Activated CD8-positive, alpha-beta memory T cell treated with anti-CD3 and anti-CD28 coated beads for 48 hours (primary cell): ENCODE data around the gene ATXN1.

Experiments
- DNase-seq, 3 experiments: peaks; one replicate each; pipeline ENCODE4 v3.0.0-alpha.2; 2020; ENCODE audit warnings: low read depth in 2 of 3, low spot score in 2 of 3

The ATXN1 gene

DNA sequence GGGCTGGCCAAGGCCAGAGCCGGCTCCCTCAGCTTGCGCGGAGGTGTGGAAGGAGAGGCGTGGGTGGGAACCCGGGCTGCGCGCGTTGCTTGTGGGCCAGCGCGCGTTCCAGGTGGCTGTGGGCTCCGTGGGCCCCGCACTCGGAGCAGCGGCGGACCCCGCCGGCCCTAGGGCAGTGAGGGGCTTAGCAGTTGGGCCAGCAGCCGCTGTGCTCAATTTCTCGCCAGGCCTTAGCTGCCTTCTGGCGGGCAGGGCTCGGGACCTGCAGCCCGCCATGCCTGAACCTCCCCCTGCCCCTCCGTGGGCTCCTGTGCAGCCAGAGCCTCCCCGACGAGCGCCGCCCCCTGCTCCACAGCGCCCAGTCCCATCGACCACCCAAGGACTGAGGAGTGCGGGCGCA lies 414.4 kb downstream of the ATXN1 start:
- DNase-seq = no peak

GRCh38 chr6:16345449-16346330 lies 415.6 kb downstream of the ATXN1 start:
- no peak for DNase-seq

DNA sequence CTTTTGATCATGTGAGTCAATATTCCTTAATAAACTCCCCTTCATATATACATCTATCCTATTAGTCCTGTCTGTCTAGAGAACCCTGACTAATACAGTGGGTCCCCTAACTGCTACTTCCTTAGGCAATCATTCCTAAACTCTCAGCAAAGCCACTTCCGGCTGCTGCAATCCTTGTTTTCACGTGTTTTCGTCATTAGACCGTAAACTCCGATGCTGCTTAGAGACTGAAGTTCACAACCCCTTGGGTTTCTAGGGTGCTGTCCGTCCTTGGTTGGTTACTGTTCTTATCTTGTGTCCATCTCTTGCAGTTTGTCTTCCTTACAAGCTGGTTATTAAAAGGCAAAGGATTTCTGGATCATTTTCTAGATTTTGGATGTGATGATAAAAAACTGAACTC lies 416.5 kb downstream of the ATXN1 start:
- no peak for DNase-seq

- DNase-seq = no peak
Measured at GRCh38 chr6:16343593-16343992, 417.7 kb downstream of the ATXN1 start.

DNA sequence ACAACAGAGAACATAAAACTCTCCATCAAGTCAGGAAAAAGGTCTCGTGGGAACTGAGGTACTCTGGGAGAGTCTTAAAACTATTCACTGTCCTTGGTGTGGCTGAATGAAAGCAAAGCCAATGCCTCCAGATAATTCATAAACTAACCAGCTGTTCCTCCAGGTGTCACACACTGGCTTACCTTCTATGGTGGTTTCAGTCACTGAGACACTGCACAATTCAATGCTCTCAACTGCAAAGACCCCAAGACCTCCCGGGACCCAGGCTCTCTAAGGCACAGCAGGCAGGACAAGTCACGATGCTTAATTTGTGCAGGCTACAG lies 422.0 kb downstream of the ATXN1 start:
- DNase-seq = no peak

DNA sequence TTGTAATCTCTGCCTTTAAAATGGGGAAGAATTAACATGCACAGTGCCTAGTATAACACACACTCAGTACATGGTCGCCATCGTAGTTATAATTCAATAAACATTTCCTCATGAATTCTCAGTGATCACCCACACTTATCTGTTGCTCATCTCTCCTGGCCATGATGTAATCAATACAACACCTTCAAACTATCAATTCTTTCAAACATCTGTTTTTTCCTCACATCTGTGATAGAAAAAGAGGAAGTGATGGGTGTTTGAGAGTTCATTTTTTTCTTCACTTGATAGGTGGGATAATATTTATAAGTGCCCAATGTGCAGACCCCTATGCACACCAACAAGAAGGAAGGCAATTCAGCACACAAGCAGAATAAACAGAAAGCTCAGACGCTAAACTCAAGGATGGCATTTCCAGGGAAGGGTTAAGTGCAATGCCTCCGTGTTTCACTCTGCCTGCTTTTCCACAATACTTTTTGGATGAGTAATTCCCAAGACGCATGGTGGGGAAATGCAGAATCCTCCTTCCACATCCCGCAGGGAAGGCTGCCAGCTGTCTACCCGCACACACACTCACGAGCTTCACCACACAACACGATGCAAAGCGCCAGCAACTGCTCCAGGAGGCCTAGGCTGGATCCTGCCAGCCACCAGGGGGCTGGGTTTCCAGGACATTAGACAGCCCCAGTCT lies 422.5 kb downstream of the ATXN1 start:
- no peak for DNase-seq

- DNase-seq = no peak
Measured at GRCh38 chr6:16337295-16337975, 423.8 kb downstream of the ATXN1 start.

- DNase-seq = no peak
Measured at GRCh38 chr6:16336911-16337294, 424.4 kb downstream of the ATXN1 start.

DNA sequence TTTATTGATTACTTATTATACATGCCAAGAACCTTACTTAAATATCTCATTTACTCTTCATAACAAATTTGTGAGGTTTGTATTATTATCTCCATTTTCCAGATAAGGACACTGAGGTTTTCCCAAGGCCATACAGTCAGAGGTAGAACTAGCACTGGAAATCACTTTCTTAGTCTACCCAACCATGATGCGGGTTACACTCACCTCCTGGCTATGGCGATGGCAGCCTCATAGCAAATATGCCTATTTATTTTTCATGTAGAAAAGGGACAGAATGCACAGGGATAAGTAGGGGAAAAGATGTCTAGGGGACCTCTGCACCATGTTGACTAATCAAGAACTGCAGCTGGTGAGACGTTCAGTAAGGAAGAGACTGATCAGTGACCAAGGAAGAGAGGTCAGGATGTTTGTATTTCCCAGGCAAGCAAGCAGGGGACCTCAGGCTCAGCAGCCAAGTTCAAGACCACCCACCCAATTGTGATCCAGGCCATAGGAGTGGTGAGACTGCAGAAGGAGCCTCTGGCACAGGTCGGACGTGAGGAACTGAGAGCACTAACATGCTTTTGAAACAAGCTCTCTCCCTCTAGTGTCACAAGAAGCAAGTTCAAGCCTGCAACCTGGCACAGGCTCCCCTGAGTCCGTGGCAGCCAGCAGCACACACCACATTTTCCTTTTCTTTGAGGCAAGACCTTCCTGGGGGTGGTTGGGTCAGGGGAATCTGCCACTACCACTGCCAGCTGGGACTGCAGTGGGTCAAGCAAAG lies 425.0 kb downstream of the ATXN1 start:
- DNase-seq = no peak

DNA sequence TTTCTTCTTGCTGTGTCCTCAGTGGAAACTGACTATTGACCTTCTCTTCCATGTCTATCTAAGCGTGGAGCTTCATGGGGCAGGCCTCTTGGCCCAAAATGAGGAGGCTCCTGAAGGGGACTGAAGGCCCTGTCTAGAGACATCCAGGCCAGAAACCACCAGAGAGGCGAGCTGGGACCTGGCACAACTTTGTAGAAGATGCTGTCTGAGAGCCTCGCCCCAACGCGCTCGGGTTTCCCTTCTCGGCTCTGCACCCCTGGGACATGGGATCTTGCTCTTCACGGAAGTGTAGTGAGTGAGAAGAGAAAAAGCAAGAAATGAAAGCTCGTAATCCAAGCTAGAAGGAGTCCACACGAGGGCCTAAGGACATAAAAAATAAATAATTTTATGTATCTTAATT lies 426.1 kb downstream of the ATXN1 start:
- no peak for DNase-seq

- no peak for DNase-seq
Measured at GRCh38 chr6:16334671-16335070, 426.6 kb downstream of the ATXN1 start.

DNA sequence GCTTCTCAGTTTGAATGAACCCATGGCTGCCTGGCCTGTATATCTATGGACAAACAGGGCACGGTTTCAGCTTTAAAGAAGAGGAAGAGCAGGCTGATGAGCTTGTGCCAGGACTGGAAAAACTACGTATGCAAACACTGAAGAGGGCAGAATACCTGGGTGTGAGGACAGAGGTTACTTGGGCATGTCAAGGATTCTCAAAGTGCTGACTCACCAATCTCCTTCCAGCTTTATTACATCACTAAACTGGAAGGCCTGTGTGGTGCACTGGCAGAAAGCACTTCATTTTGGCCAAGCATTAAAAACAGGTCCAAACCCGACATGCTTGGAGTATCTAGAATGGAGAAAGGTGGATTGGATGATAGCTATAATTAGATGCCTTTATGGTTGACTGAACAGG lies 427.7 kb downstream of the ATXN1 start:
- DNase-seq = no peak

- DNase-seq = peak; percentile 51 to 69 (median 58)
Measured at GRCh38 chr6:16332175-16332542, 429.1 kb downstream of the ATXN1 start.

DNA sequence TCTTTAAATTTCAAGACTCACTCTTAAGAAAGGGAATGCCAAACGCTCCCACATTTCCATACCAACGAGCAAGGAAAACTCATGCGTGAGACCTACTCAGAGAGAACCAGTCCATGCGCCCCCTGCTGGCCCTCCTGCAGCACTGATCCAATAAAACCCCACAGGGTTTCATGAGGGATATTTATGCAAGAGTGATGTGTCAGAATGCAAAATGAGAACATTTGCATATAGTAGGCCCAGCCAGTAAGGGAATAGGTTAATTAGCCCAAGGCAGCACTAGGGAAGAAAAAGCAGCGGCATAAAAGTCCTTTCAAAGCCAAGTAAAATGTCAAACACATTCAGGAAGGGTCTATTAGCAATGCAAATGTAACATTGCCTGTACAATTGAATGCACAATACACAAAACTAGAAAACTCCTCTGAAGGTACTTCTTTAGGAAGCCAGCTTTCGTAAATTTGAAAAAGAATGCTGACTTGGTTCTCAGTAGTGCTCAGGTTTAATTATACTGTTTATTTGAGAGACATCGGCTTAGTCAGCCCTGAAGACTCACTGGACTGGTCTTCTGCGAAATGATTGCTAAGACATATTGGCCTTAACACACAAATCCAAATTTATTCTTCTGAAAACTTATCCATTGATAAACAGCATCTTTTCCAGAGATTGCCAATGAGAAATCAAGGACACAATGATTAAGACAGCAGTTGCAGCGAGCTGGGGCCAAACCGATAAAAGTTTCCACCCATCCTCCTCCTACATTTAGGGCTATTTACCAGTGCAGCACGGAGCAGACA lies 429.7 kb downstream of the ATXN1 start:
- DNase-seq = no peak

- no peak for DNase-seq
Measured at GRCh38 chr6:16329233-16329632, 432.0 kb downstream of the ATXN1 start.

DNA sequence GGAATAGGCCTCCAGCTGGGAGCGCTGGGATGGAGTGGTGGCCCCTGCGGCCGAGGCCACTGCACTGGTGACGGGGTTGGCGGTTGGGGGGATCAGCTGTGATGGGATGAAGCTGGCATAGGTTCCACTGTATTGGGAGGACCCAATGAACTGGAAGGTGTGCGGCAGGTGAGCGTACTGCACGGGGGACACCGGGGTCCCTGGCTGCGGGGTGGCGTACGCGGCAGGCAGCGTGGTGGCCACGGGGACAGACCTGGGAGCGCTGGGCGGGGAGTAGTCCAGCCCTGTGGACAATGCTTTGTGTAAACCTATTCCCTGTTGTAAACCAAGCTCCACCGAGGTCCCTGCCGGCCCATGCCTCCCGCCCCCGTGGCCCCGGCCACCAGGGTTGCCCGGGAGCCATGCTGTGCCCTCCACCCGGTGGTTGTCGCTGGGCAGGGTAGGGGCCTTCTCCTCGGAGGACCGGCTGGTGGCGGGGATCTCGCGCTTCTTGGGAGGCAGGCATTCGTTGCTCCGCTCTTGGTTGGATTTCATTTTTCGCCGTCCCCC lies 433.4 kb downstream of the ATXN1 start:
- no peak for DNase-seq

DNA sequence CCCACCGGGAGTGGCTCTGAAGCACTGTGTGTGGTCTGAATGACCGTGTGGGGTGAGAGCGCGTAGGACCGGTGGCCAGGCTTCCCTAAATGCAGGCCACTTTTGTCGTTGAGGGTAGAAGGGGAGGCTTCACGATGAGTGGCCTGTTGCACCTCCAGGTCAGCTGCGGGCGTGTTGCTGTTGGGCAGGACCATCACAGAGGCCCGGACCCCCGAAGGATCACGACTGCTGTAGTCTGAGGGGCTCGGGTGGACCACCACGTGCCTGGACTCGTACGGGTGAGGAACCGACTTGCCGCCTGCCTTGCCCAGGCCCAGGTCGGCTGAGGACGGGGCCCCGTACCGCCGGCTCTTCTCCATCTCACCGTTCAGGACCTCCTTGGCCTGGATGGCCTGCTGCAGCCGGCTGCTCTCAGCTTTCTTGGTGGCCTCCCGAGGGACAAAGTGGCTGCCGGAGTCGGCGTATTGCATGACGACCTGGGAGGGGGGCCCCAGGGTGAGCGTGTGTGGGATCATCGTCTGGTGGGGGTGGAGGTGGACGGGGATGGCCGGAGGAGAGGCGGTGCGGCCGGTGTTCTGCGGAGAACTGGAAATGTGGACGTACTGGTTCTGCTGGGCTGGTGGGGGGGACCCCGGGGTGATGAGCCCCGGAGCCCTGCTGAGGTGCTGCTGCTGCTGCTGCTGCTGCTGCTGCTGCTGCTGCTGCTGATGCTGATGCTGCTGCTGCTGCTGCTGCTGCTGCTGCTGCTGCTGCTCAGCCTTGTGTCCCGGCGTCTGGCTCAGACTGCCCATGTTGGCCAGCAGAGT lies 434.1 kb downstream of the ATXN1 start:
- no peak for DNase-seq

- DNase-seq = no peak
Measured at GRCh38 chr6:16326531-16326930, 434.7 kb downstream of the ATXN1 start.

- no peak for DNase-seq
Measured at GRCh38 chr6:16324606-16325225, 436.5 kb downstream of the ATXN1 start.
